Stimulated activated naive CD4-positive, alpha-beta T cell treated with Interleukin-2 at 50 U/mL for 16 hours (primary cell): ENCODE measurements around the gene RASGRF2.

Experiments used
- DNase-seq: peaks from one replicate; lab custom pipeline; 2025; lab: John Stamatoyannopoulos, UW

The RASGRF2 gene

GRCh38 chr5:80955082-80955590 is 5.0 kb upstream of the RASGRF2 start:
- no peak for DNase-seq

GRCh38 chr5:80956272-80956671 is 3.9 kb upstream of the RASGRF2 start:
- DNase-seq: no peak

GRCh38 chr5:80957031-80957761 is 3.0 kb upstream of the RASGRF2 start:
- no peak for DNase-seq

- no peak for DNase-seq
Measured at GRCh38 chr5:80958616-80959015, 1.5 kb upstream of the RASGRF2 start.

- no peak for DNase-seq
Measured at GRCh38 chr5:80959138-80959537, 1.0 kb upstream of the RASGRF2 start.

GRCh38 chr5:80960531-80961375 is 590 bp downstream of the RASGRF2 start:
- peak; percentile 41 for DNase-seq

GRCh38 chr5:80961376-80962281 is 1.5 kb downstream of the RASGRF2 start:
- peak; percentile 68 for DNase-seq

- no peak for DNase-seq
Measured at GRCh38 chr5:80962630-80963520, 2.7 kb downstream of the RASGRF2 start.

- DNase-seq: no peak
Measured at GRCh38 chr5:80963521-80963895, 3.3 kb downstream of the RASGRF2 start.

- DNase-seq: no peak
Measured at GRCh38 chr5:80963966-80964481, 3.9 kb downstream of the RASGRF2 start.

GRCh38 chr5:80964491-80964890 is 4.3 kb downstream of the RASGRF2 start:
- DNase-seq: no peak

- DNase-seq: no peak
Measured at GRCh38 chr5:80964919-80965318, 4.8 kb downstream of the RASGRF2 start.

GRCh38 chr5:80967500-80968181 is 7.5 kb downstream of the RASGRF2 start:
- DNase-seq: no peak

GRCh38 chr5:80973027-80973426 is 12.9 kb downstream of the RASGRF2 start:
- DNase-seq: no peak

- no peak for DNase-seq
Measured at GRCh38 chr5:80975065-80975464, 14.9 kb downstream of the RASGRF2 start.

- DNase-seq: no peak
Measured at GRCh38 chr5:80976985-80977384, 16.8 kb downstream of the RASGRF2 start.

GRCh38 chr5:80977764-80978163 is 17.6 kb downstream of the RASGRF2 start:
- DNase-seq: no peak

- DNase-seq: no peak
Measured at GRCh38 chr5:80978772-80979317, 18.7 kb downstream of the RASGRF2 start.

- DNase-seq: no peak
Measured at GRCh38 chr5:80982093-80982492, 21.9 kb downstream of the RASGRF2 start.
